HG03520 (cell line): ENCODE measurements around the gene PSMB4.
"Not testable (repeated sequence)": the region's sequence is repeated elsewhere in the genome, so short reads cannot be mapped to it uniquely, and the experiment has no call there.

ENCODE experiments used
- ATAC-seq: cut with Tn5 transposase; IDR thresholded peaks from one replicate; pipeline ENCODE4 v1.9.1; 2021; ENCODE audit warnings: mild to moderate bottlenecking, moderate library complexity; ENCODE audit not compliant: unreplicated experiment

Gene PSMB4

DNA sequence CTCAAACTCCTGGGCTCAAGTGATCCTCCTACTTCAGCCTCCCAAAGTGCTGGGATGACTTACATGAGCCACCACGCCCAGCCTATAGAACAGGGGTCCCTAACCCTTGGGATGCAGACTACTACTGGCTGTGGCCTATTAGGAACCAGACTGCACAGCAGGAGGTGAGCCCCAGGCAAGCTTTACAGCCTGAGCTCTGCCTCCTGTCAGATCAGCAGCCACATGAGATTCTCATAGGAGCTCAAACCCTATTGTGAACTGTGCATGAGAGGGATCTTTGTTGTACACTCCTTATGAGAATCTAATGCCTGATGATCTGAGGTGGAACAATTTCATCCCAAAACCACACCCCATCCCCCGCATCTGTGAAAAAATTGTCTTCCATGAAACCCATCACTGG, 13.4 kb upstream of the PSMB4 start:
- ATAC-seq = no peak

DNA sequence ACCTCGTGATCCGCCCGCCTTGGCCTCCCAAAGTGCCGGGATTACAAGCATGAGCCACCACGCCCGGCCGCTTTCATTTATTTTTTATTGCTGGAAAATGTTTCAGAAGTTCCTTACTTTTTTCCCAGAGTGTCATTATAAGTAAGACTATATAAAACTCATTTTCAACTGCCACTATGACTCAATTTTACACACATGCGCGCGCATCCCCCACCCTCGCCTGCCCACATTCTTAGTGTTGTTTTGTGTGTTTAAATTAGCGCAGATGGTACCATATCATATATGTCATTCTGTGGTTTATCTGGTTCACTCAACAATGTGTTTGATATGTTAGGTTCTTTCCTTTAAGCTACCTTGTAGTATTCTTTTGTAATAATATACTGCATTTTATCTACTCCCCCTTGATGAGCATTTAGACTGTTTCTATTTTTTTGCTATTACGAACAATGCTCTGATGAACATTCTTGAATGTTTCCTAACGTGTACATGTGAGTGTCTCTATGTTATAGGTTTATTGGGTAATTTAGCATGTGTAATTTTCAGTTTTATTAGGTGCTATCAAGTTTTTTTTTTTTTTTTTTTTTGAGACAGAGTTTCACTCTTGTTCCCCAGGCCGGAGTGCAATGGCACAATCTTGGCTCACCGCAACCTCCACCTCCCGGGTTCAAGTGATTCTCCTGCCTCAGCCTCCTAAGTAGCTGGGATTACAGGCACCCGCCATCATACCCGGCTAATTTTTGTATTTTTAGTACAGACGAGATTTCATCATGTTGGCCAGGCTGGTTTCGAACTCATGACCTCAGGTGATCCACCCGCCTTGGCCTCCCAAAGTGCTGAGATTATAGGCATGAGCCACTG, 8.9 kb upstream of the PSMB4 start:
- not testable (repeated sequence) for ATAC-seq

DNA sequence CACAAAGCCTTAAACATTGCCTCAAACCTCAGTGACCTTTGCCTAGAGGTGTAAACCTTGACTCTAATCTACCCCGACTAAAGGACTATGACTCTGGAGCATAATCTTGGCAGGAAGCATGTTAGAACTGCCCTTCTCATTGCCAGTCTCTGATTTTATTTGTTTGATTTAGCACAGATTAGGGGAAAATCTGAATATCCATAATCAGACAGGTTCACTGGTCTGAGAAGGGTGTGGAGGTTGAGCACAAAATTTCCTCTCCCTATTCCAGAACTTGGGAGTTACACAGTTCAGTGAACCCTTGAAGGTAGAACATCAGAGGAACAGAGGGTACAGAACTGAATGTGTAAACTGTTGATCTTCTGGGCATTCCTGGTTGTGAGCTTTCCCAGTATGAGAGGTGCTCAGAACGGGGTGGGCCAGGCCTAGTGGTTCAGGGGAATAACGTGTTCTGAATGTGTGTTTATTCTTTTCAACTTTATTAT, 8.3 kb upstream of the PSMB4 start:
- no peak for ATAC-seq

DNA sequence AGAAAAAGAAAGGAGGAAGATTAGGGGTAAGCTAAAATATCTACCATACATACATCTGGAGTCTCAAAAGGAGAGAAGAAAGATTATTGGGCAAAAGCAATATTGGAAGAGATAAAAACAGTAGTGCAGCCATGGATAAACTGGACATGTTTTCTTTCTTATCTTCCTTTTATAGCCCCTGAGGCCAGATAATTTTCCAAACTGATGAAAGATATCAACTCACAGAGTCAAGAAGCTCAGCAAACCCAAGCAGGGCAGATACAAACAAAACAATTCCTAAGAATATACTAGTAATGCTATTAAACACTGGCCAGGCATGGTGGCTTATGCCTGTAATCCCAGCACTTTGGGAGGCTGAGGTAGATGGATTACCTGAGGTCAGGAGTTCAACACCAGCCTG, 5.8 kb upstream of the PSMB4 start:
- ATAC-seq = no peak

DNA sequence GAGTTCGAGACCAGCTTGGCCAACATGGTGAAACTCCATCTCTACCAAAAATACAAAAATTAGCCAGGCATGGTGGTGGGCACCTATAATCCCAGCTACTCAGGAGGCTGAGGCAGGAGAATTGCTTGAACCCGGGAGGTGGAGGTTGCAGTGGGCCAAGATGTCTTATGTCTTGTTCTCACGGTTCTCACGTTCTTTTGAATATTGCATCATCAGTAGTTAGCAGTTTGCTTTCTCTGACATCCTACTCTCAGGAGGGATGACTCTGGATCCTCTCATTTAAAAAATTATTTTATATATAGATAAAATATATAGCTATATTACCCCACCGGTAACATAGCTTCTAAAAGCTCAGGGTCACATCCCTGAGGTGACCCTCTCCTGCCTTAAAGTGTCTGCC, 3.1 kb upstream of the PSMB4 start:
- ATAC-seq = not testable (repeated sequence)

DNA sequence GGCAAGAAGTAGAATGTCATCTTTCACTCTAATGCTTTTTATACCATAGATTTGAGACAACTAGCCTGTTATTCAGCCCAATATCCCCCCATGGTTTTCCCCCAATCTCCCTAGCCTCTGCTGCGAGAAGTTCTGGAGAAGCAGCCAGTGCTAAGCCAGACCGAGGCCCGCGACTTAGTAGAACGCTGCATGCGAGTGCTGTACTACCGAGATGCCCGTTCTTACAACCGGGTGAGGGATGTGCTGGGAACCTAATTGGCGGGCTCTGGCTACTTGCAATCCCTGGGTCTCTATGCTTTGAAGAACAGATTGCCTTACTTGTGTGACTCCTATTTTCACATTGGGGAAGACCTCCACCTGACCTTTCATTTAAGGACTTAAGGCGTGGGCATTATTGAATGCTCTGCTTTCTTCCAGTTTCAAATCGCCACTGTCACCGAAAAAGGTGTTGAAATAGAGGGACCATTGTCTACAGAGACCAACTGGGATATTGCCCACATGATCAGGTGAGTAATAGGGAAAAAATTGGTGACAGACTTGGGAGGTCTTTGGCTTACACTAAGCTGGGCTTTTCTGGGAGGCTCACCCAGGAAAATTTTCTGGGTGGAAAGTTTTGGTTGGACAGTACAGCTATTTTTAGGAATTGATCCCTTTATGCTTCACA, 1.9 kb downstream of the PSMB4 start:
- no peak for ATAC-seq

DNA sequence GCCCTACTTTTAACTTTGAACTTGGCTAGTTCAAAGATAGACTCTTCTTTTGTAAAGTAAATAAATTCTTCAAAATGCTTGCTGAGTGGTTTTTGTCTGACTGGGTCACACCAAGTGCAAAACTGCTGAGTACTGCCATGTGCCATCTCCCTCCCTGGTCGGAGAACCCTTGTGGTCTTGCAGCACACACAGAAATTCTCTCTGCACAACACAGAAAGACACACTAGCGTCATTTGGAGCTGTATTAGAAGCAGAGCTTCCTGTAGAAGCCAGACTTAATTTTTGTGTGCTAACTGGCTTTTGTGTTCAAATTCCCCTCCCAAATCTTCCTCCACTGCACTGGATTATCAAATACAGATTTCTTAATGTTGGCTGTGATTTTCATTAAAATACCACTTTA, 2.5 kb downstream of the PSMB4 start:
- no peak for ATAC-seq

DNA sequence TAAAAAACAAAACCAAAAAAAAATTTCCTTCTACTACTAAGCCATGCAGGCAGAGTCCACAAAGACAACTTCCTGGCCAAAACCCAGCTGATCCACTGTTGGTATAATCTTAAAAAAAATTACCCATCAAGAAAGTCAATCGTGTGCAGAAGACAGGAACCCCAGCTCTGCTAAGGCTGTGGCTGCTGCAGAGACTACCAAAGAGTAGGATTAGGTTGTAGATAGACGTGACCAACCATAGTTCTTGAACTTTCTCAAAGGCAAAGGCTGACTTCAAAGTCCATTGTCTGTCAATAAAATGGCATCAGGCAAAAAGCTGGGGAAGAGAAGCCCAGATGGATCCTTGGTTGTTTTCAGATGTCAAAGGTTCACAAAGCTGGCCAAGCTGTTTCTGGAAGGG, 3.4 kb downstream of the PSMB4 start:
- no peak for ATAC-seq

DNA sequence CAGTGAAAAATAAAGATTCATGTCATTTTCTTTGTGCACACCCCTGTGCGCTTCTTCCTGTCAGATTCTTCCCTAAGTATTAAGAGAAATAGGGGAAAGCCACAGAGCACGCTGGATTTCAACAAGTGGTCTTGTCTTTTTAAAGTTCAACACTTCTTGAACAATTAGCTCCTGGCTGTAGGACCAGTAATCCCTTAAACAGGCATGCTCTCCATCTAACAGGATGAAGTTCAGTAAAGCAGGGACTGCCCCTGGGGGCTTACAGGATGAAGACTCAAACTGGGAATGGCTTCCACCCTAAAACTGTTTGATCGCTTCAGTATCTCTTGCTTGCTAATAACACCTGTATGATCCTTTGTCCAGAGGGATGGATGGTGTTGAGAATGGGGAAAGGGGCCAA, 4.2 kb downstream of the PSMB4 start:
- no peak for ATAC-seq

DNA sequence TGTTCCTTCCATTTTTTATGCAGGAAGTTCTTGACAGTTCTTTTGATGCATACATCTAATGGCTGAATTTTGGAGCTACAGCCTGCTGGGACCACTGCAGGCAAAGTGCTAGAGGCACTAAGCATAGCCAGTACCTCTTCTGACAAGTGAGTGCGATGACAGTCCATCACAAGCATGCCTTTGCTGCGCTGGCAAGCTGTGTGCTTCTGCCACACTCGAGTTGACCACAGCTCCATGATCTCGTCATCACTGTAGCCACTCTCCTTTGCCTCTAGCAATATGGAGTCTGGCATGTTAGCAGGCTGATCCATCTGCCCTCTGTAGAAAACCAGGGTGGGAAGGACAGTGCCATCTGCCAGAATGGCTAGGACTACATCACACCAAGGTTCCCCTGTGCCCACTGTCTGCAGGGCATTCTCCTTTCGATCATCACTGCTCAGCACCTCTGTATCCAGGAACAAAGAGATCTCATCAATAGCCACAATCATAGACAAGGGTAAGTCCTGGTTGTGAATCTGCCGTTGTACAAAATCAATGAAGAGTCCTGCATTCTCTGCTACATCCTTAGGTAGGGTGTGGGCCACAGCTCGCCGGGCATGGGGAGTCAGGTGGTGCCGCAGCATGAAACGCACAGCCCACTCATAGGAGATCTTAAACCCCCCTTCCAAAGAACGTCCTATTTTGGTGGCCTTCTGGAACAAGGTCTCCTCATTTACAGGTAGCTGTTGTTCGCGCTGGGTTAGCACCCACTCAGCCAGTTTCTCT, 6.0 kb downstream of the PSMB4 start:
- no peak for ATAC-seq

DNA sequence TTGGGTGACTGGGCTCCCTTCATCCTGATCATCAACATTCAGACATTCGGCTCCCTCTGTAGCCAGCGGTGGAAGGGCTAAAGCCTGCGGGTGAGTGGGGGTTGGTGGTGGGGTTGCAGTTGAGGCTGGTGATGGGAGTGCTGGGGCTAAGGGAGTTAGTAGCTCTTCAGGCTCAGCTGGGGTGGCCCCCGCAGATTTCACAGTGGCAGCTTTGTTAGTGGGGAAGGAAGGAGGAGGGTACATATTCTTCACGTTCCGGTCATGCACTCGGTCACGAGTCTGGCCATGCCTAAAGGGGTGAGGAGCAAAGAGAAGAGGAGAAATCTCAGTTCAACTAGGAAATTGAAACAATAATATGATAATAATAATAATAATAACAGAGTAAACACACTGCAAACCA, 6.8 kb downstream of the PSMB4 start:
- no peak for ATAC-seq

DNA sequence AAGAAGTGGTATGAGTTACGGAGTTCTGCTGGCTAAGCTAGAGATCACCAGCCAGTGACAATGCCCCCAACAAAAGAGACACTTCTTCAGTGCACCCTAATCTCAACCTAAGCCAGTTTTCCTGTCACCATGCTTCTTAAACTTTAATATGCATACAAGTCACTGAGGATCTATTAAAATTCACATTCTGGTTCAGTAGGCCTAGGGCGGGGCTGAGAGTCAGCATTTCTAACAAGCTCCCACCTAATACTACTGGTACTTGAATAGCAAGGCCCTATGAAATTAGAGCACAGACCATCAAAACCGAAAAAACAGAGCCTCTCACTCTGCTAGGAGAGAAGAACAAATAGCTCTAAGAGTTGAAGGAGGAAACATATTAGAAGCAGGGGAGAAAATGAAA, 7.9 kb downstream of the PSMB4 start:
- no peak for ATAC-seq

DNA sequence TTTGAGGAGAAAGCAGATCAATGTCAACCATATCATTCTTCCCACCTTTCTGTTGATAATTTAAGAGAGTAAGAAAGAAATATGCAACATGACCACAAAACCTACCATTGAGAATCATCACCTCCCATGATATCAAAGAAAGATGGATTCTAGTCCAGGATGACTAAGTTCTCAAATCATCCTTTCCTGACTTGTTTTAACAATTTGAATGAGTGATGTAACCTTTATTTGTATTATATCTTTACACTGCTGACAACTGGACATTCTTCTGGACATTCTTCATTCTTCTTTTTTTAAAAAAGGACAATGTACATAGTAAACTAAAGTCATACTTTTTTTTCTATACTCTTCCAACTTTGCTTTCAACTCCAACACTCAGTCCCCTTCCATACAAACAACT, 9.5 kb downstream of the PSMB4 start:
- no peak for ATAC-seq

DNA sequence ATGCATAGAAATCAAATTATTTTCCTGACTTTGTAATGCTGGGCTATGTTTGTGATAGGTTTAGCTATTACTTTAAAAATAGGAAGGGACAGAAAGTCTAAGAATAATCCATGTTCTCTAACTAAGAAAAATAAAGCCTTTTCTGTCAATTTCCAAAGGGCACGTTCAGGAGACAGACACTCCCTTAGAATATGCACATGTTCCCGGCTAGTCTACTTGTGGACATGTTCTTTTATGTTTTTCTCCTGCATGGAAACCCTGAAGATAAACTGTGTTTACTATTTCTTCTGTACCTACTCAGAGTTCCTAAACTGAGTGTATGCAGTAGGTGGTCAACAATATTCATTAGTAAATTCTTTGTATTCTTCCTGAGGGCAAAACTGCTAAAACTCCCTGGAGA, 12.5 kb downstream of the PSMB4 start:
- ATAC-seq = no peak

DNA sequence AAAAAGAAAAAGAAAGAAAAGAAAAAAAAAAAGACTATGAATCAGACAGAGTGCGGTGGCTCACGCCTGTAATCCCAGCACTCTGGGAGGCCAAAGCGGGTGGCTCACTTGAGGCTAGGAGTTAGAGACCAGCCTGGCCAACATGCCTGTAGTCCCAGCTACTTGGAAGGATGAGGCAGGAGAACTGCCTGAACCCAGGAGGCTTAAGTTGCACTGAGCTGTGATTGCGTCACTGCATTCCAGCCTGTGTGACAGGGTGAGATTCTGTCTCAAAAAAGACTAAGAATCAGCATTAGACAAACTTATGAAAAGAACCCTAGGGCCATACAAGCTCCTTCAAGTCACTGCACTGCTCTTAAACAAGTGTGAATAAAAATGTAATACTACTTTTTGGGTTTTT, 16.9 kb downstream of the PSMB4 start:
- ATAC-seq = no peak

DNA sequence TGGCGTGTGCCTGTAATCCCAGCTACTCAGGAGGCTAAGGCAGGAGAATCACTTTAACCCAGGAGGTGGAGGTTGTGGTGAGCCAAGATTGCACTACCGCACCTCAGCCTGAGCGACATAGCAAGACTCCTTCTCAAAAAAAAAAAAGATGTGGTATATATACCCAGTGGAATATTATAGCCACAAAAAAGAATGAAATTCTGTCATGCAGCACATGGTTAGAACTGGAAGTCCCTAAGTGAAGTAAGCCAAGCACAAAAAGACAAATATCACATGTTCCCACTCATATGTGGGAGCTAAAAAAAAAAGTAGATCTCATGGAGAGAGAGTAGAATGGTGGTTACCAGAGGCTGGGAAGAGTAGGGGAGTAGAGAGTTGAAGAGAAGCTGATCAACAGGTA, 18.7 kb downstream of the PSMB4 start:
- ATAC-seq = no peak

DNA sequence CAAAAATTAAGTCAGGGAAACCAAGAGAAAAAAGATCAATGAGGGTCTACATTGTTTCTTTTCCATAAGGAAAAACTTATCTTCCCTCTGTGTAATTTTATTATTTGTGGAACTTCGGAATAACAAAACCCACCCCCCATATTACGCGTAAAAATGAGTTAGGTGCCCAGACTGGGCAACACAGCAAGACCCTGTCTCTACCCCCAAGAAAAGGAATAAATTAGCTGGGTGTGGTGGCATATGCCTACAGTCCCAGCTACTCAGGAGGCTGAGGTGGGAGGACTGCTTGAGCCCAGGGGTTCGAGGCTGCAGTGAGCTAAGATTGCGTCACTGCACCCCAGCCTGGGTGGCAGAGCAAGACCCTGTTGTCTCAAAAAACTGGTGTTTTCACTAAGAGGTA, 20.4 kb downstream of the PSMB4 start:
- ATAC-seq = no peak

DNA sequence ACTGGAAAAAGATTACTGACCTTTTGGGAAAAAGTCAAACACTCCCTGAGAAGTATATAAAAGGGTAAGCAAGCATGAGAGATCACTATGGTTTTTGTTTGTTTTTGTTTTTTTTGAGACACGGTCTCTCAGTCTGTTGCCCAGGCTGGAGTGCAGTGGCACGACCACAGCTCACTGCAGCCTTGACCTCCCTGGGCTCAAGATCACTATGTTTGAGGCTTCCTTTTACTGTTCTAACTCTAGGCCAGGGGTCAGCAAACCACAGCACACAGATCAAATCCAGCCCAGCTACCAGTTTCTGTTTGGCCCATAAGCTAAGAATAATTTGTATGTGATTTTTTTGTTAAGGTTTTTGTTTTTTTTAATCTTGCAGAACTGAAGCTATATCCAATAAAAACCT, 25.7 kb downstream of the PSMB4 start:
- no peak for ATAC-seq

DNA sequence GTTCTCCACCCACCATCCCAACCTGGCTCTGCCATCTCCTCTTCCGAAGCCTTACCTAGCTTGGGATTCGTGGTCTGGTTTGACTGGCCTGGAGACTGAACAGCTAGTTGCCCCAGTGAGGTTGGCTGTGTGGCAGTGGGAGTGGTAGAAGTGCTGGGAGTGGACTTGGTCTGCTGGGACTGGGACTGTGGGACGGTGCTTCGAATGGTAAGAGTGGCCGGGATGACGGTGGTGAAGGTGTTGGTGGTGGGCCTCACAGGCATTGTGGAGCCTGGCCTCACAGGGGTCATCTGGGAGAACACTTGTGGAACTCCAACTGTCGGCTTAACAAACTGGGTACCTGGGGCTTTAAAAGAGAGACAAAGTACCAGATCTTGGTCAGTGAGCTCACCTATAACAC, 28.7 kb downstream of the PSMB4 start:
- ATAC-seq = no peak

DNA sequence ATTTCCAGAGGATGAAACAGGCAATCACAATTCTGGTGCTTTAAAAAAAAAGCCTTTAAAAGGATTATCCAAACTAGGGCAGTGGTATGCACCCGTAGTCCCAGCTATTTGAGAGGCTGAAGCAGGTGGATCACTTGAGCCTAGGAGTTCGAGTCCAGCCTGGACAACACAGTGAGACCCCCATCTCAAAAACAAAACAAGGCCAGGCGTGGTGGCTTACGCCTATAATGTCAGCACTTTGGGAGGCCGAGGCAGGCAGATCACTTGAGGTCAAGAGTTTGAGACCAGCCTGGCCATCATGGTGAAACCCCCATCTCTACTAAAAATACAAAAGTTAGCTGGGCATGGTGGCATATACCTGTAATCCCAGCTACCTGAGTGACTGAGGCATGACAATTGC, 34.5 kb downstream of the PSMB4 start:
- ATAC-seq = not testable (repeated sequence)

DNA sequence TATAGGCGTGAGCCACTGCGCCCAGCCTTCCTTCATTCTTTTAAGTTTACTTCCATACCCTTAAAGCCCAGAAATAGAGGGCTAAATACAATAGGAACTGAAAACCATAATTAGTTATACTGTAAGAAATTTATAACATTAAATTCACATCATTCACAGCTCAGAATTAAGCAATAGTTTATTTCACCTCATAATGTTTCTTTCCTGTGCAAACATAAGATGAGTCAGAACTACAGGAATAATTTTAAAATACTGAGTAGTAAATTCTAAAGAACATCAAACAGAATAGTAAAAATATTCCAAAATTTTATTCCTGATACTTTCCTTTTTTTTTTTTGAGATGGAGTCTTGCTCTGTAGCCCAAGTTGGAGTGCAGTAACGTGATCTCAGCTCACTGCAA, 35.8 kb downstream of the PSMB4 start:
- no peak for ATAC-seq

DNA sequence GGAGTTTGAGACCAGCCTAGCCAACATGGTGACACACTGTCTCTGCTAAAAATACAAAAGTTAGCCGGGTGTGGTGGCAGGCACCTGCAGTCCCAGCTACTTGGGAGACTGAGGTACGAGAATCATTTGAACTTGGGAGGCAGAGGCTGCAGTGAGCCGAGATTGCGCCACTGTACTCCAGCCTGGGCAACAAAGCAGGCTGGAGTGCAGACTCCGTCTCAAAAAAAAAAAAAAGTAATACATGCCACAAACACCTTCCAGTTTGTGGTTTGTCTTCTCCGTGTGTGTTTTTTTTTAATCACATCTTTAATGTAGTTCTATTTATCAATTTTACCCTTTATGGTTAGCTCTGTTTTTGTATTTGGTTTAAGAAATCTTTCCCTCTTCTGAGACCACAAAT, 37.6 kb downstream of the PSMB4 start:
- ATAC-seq = no peak
